H7 (cell line): ENCODE results near the gene PDZD11. TPM values are rescaled to one million over a fixed set of nuclear protein-coding genes. Genes with fewer than 3 reads are reported as not detected.
A peak's percentile ranks its signal among the peaks of the same experiment; 100 is the strongest.
"Not testable (repeated sequence)": the region's sequence is repeated elsewhere in the genome, so short reads cannot be mapped to it uniquely, and the experiment has no call there.

Experiments used
- DNase-seq: peaks from one replicate; pipeline ENCODE4 v3.0.0; 2012
- H3K27me3 ChIP-seq: 2 replicates; pipeline ENCODE4 v1.6.0; 2011; ENCODE audit warnings: mild to moderate bottlenecking, low read length; ENCODE audit not compliant: control insufficient read depth, insufficient read depth
- H3K36me3 ChIP-seq: replicated peaks from 2 replicates; pipeline ENCODE4 v1.5.1; 2011; ENCODE audit warnings: low read length; ENCODE audit not compliant: control insufficient read depth, insufficient read depth
- H3K4me3 ChIP-seq: 2 replicates; pipeline ENCODE4 v1.5.1; 2011; ENCODE audit warnings: low read depth, mild to moderate bottlenecking, control low read depth, low read length, moderate library complexity; ENCODE audit not compliant: insufficient read depth
- total RNA-seq: library from RNA; depleted of rRNA; stranded (reverse); fragments of >200 nt; shearing (Covaris generic); gene quantifications from 2 replicates; pipeline ENCODE4 v1.2.3, GENCODE V29; 2014

Gene PDZD11
- total RNA-seq, 1 experiment from 2014 or later, result 37.5 TPM

DNA sequence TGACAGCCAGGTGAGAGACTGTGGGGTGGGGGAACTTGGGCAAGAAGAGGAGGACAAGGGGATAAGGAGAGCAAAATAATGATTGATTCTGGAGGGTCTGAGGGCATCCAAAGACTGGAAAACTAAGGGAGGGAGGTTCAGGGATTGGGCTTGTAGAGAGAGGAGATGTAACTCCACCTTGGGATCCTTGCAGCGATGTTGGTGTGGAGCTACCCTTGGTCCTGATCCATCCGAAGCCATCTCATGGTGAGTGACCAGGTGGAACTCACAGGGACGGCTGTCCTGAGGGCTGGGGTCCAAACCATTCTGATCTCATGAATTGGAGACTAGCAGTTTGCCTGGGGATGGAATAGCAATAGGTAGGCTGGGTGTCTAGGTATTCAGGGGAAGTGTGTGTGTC is 9.2 kb downstream of the PDZD11 start:
- no peak for DNase-seq
- H3K27me3 ChIP-seq, result no peaks in the 10 kb centered on the region
- H3K36me3 ChIP-seq, result no peaks in the 10 kb centered on the region; the same call in 1 of the 2 replicates
- no peak overlapping the region for H3K4me3 ChIP-seq

DNA sequence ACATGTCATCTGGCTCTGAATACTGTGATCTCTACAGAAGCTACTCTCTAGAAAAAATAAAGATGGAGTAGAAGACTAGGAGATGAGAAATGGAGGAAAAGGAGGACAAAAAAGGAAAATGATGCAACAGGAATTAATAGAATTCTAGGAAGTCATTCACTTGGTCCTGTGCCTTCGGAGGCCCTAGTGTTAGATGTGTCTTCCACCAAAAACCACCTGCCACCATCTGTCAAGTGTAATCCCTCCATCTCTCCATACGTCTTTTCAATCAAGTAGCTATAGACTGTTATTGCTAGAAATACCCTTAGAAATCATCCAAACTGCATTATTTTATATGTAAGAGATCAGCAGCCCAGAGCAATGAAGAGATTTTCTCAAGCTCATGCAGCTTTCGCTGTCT is 10.6 kb downstream of the PDZD11 start:
- Histone ChIP-seq H3K36me3 (no peaks in the 10 kb centered on the region), H3K27me3 (no peaks in the 10 kb centered on the region), H3K4me3 (no peak overlapping the region)
- no peak for DNase-seq

DNA sequence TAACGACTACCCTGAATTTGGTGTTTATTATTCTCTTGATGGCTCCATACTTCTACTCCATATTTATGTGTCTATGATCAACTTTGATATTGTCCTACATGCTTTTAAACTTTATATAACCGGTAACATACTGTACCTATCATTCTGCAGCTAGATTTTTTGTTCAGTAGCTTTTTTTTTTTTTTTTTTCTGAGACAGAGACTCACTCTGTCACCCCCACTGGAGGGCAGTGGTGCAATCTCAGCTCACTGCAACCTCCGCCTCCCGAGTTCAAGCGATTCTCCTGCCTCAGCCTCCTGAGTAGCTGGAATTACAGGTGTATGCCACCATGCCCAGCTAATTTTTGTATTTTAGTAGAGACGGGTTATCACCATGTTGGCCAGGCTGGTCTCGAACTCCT is 15.7 kb downstream of the PDZD11 start:
- not testable (repeated sequence) for H3K4me3 ChIP-seq, H3K36me3 ChIP-seq, DNase-seq, H3K27me3 ChIP-seq

DNA sequence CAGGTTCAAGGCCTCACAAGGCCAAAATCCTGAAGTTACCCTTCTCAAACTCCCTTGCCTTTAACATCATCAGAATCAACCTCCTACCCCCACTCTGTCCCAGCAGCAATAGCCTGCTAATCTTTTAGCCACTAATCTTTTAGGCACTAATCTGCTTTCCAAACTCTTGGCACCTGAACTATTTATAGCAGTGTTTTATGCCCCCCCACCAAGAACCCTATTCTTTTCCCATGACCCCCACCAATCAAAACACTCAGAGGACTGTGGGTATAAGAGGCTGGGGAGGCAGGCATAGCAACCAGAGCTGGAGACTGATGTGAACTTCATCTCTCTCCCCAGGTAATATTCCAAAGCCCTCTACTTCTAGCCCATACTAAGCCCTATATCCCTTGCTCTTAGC is 21.7 kb downstream of the PDZD11 start, which contains the start of gene ARR3:
Gene ARR3 (plus strand): TSS at position 301 of the 400 bp plus-strand sequence. CDS start 1,052 bp downstream, outside the sequence.
- H3K36me3 ChIP-seq, result no peaks in the 10 kb centered on the region
- no peaks in the 10 kb centered on the region for H3K27me3 ChIP-seq
- no peak for DNase-seq
- H3K4me3 ChIP-seq, result no peak within 1 kb of the TSS

DNA sequence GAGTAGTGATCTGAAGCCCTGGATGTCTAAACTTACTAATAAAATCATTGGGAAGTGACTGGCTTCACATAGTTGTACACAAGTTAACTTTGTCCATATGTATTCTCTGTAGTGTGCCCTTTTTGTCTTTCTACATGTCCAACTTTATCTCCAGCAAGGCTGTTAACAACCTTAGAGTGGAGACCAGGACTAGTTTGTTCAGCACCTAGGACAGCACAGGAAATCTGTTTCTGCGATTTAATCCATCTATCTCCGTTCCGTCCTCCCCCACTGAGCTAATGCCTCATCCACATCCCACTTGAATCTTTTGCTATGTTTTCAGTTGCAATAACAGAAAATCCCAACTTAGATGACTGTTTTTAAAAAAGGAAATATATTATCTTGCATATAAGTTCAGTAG is 24.9 kb downstream of the PDZD11 start:
- H3K36me3 ChIP-seq, result no peaks in the 10 kb centered on the region
- no peak for DNase-seq
- H3K27me3 ChIP-seq, result no peaks in the 10 kb centered on the region
- no peak overlapping the region for H3K4me3 ChIP-seq

DNA sequence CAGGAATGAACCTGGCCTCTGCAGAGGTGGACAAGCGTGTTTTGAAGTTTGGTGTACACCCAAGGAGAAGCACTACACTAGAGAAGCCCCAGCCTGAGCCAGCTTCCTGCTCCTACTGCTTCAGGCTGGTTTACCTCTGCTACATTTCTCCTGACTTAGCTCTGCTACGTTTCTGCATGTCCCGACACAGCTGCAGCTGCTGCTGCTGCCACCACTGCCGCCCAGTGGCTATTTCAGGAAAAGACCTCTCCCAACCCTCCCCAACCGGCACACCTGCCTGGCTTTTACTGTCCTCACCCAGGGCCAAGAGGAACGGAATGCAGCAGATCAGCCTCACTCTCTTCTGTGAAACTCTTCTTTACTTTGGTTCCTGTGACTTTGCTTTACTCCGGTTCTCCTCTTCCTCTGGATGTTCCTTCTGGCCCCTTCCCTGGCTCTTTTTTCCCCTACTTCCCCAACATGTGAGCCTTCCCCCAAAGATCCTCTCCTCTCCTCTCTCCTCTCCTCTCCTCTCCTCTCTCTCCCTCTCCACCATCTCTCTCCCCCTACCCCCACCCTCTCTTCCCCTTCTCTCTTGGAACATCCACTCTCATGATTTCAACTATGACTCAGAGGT is 26.7 kb downstream of the PDZD11 start:
- Histone ChIP-seq H3K36me3 (no peaks in the 10 kb centered on the region), H3K27me3 (no peaks in the 10 kb centered on the region), H3K4me3 (no peak overlapping the region)
- peak; percentile 65 for DNase-seq

DNA sequence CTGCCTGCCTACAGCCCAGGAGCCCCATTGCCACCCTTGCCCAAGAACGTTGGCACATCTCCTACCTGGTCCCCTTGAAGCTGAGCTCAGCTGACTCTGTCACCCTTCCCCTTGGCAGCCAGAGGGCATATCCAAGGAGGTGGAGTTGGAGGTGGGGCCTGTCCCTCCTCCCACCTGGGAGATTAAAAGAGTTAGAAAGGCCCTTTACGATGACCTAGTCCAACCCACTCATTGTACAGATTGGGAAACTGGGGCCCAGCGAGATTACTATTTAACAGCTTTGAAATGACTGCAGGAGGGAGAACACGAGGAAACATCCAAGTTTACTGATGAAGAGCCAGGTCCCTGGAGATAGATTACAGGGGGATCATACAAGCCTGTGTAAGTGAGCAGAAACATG is 29.6 kb downstream of the PDZD11 start, which contains the start of gene P2RY4:
Gene P2RY4 (minus strand): TSS at position 101 of the 400 bp plus-strand sequence. CDS start 580 bp downstream, outside the sequence.
- no peak within 1 kb of the TSS for H3K4me3 ChIP-seq
- no peaks in the 10 kb centered on the region for H3K36me3 ChIP-seq
- no peaks in the 10 kb centered on the region for H3K27me3 ChIP-seq
- DNase-seq, result no peak

DNA sequence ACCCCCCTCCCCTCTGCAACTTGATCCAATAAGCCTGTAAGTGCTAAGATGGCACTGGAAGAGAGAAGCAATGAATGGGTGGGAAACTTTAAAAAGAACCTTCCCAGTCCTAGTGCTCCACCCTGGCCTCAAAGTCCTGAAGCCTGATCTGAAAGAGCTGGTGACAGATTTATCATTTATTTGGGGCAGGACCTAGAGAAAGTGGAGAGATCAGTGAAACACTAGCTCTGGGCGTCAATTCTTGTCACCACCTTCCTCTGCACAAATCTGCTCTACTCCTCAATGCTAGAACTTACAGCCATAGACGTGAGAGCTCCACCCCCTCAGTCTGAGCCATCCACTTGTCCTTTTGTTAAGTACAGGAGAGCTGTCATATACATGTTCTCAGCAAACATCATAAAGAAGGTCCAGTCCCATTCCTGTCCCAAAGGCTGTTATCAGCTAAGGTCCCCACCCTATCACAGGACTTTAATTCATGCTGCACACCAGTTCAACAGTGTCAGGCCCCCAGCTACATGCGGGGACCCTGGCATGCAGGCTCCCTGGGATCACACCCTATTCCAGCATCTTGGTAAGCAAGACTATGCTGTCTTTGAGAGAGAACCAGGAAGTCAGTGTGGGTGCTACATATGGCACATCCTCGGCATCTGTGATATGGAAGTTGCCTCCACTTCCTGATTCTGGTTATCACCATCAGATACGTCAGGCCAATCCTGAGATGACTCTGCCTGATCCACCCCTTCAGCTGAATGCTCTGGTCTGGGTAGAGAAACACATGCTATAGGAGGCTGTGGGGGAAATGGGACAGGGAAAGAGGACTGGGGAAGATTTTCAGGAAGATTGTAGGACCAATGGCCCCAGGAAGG is 32.1 kb downstream of the PDZD11 start:
- H3K27me3 ChIP-seq, result no peaks in the 10 kb centered on the region
- no peak overlapping the region for H3K4me3 ChIP-seq
- no peaks in the 10 kb centered on the region for H3K36me3 ChIP-seq
- DNase-seq, result no peak

DNA sequence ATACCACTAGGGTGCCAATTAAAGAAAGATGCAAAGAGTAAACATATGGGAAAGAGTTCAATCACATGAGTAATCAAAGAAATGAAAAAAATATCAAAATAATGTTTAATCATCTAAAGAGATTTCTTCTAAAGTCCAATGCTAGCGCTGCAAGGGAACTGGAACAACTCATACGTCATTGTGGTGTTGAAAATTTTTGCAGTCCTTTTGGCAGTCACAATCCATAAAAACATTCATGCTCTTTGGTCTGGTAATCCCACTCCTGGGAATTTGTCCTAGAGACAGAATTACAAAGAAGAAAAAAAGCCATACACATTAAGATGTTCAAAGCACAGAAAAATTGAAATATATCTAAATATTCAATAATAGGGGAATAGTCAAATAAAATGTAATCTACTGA is 34.3 kb downstream of the PDZD11 start:
- Histone ChIP-seq H3K36me3 (no peaks in the 10 kb centered on the region), H3K27me3 (no peaks in the 10 kb centered on the region), H3K4me3 (no peak overlapping the region)
- no peak for DNase-seq

DNA sequence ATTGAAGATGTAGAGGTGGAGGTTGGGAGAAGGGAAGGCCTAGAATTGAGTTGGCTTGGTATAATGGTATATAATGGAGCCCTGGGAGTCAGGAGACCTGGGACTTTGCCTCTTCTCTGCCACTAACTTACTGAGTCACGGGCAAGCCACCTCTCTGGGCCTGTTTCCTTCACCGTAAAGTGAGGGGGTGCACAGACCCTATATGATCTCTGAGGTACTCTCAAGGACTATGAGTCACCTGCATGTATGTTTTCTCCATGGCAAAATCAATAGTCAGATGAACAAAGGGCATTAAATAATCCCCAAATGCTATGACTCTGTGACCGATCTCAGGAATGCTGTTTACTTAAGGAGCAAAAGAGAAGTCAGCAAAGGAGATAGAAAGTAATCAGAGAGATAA is 34.8 kb downstream of the PDZD11 start:
- H3K36me3 ChIP-seq, result no peaks in the 10 kb centered on the region
- no peak overlapping the region for H3K4me3 ChIP-seq
- DNase-seq, result no peak

DNA sequence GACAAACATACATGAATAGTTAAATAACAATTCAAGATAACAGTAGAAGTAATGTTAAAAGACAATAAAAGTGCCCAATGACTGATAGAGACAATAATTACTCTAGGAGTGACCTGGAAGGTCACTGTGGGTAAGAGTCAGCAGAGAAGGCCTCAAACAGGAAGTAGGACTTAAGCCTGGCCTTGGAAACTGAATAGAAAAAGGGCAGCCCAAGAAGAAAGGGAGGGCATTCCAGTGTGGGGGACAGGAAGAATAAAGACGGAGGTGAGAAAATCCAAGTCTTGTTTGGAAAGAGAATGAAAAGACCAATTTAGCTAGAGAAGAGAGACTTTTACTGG is 35.7 kb downstream of the PDZD11 start:
- Histone ChIP-seq H3K36me3 (no peaks in the 10 kb centered on the region), H3K27me3 (no peaks in the 10 kb centered on the region), H3K4me3 (no peak overlapping the region)
- no peak for DNase-seq

More for the DNA sequence above, 34.8 kb downstream of the PDZD11 start:
- H3K27me3 ChIP-seq, result no peaks in the 10 kb centered on the region

DNA sequence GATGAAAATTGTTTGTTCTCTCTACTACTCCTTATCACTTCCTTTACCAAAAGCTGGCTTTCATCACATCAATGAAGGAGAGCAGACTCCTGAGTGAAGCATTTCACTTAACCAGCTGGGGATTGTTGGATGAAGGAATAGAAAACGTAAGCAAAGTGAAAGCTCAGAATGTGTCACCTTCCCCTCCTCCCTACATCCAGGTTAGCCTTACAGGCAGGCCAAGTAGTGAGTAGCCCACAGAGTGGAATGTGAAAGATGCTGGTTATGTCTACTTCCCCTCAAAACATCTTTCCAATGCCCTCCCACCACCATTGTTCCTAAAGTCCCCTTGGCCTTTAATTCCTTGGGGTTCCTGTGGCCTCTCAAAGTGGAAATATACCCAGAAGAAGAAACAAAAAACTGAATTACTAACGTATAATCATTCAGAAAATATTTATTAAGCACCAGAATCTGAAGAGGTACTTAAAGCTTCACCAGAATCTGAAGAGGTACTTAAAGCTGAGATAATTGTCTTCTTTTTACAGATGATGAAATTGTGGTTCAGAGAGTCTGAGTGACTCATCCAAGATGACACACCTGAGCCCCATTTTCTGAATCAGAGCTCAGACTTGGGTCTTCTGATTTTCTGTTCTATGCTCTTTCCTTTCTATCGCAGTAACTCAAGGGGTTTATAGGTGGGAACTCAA is 36.2 kb downstream of the PDZD11 start:
- Histone ChIP-seq H3K4me3 (no peak overlapping the region), H3K36me3 (no peaks in the 10 kb centered on the region), H3K27me3 (no peaks in the 10 kb centered on the region)
- no peak for DNase-seq

DNA sequence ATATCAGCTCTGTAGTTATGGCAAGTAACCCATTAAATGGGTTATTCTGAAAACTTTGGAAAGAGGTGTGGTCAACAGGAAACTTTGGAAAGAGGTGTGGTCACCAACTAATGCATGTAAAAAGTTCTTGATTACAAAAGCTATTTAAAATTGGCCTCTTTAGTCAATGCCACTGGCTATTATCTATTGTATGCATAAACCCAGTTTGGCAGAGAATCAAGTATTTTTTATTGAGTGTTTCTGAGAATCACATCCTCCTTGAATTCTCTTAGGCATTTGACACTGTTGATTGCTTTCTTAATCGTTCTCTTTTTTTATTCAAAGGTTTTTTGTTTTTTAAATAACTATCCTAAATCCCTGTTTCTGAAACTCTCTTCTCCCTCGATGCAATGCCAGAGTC is 37.2 kb downstream of the PDZD11 start:
- Histone ChIP-seq H3K36me3 (no peaks in the 10 kb centered on the region), H3K4me3 (no peak overlapping the region), H3K27me3 (no peaks in the 10 kb centered on the region)
- DNase-seq, result no peak

DNA sequence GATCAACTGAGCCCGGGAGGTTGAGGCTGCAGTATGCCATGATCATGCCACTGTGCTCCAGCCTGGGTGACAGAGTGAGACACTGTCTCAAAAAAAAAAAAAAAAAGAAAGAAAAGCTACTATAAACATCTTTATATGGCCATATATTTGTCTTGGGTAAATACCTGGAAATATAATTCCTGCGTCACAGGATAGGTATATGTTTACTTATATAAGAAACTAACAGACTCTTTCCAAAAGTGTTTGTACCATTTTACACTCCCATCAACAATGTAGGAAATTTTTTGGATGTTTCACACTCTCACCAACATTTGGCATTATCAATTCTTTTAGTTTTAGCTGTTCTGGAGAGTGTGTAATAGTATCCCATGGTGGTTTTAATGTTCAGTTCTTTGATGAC is 42.5 kb downstream of the PDZD11 start:
- Histone ChIP-seq H3K4me3 (no peak overlapping the region), H3K27me3 (no peaks in the 10 kb centered on the region), H3K36me3 (no peaks in the 10 kb centered on the region)
- no peak for DNase-seq

DNA sequence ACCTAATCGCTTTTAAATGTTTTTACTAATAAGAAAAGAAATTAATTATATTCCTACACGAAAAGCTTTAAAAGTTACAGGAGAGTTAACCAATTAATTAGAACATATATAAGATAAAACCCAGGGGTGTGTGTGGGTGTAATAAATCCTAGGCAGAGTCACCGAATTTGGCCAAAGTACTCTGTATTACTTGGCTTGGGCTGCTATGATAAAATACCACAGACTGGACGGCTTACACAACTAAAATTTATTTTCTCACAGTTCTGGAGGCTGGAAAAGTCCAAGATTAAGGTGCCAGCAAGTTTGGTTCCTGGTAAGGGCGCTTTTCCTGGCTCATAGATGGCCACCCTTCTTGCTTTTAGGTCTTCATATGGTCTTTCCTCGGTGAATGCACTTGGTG is 44.8 kb downstream of the PDZD11 start:
- no peaks in the 10 kb centered on the region for H3K36me3 ChIP-seq
- H3K27me3 ChIP-seq, result no peaks in the 10 kb centered on the region
- no peak for DNase-seq
- no peak overlapping the region for H3K4me3 ChIP-seq
